Measurements from ENCODE around the gene NMRK1.

The NMRK1 gene

GRCh38 chr9:75047506-75047905, 40.4 kb downstream of the NMRK1 start:
- Histone ChIP-seq H3K27ac (no peak overlapping the region), H3K9me3 (no peaks in the 10 kb centered on the region), H3K4me1 (ENCODE audit: control insufficient read depth in 1 of 2, insufficient read depth in 1 of 2, low read depth in 1 of 2, low read length in 1 of 2) (no peaks in the 10 kb centered on the region), H3K27me3 (no peaks in the 10 kb centered on the region), H3K4me3 (ENCODE audit: low read depth in 1 of 2, low read length in 1 of 2) (no peak overlapping the region), H3K36me3 (no peaks in the 10 kb centered on the region)
- TF ChIP-seq, protein P1, sequence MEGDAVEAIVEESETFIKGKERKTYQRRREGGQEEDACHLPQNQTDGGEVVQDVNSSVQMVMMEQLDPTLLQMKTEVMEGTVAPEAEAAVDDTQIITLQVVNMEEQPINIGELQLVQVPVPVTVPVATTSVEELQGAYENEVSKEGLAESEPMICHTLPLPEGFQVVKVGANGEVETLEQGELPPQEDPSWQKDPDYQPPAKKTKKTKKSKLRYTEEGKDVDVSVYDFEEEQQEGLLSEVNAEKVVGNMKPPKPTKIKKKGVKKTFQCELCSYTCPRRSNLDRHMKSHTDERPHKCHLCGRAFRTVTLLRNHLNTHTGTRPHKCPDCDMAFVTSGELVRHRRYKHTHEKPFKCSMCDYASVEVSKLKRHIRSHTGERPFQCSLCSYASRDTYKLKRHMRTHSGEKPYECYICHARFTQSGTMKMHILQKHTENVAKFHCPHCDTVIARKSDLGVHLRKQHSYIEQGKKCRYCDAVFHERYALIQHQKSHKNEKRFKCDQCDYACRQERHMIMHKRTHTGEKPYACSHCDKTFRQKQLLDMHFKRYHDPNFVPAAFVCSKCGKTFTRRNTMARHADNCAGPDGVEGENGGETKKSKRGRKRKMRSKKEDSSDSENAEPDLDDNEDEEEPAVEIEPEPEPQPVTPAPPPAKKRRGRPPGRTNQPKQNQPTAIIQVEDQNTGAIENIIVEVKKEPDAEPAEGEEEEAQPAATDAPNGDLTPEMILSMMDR (IDR thresholded peaks at IDR 0.05) = no peak

DNA sequence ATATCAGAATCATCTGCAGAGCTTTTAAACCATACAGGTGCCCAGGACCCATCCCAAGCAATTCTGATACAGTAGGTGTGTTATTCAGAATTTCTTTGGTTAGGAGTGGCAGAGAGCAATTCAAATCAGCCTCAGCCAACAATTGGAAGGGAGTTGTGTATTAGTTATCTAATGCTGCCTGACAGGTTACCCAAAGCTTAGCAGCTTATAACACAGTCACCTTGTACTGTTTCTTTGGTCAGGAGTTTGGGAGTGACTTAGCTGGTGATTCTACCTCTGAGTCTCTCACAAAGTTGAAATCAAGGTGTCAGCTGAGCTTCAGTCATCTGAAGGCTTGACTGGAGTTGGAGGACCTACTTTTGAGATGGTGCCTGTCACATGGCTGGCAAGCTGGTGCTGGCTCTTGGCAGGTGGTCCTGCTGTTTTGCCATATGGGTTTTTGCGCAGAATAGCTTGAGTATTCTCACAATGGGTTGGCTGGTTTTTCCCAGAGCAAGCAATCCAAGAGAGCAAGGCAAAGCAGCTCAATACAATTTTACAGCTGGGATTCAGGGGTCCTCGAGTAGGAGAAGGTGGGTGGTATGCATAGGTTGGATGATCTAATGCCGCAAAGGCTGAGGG, 41.1 kb downstream of the NMRK1 start:
- Histone ChIP-seq H3K4me1 (ENCODE audit: control insufficient read depth in 1 of 2, insufficient read depth in 1 of 2, low read depth in 1 of 2, low read length in 1 of 2) (no peaks in the 10 kb centered on the region), H3K4me3 (ENCODE audit: low read depth in 1 of 2, low read length in 1 of 2) (no peak overlapping the region), H3K27ac (no peak overlapping the region), H3K27me3 (no peaks in the 10 kb centered on the region), H3K36me3 (no peaks in the 10 kb centered on the region), H3K9me3 (no peaks in the 10 kb centered on the region)
- TF ChIP-seq, protein P1 (IDR thresholded peaks at IDR 0.05) = no peak

GRCh38 chr9:75041041-75041440, 46.9 kb downstream of the NMRK1 start:
- TF ChIP-seq, protein P1 (IDR thresholded peaks at IDR 0.05) = no peak

GRCh38 chr9:75039801-75040200, 48.2 kb downstream of the NMRK1 start:
- Histone ChIP-seq H3K4me3 (ENCODE audit: low read depth in 1 of 2, low read length in 1 of 2) (no peak overlapping the region), H3K27ac (no peak overlapping the region), H3K27me3 (no peaks in the 10 kb centered on the region), H3K36me3 (no peaks in the 10 kb centered on the region), H3K9me3 (no peaks in the 10 kb centered on the region), H3K4me1 (ENCODE audit: control insufficient read depth in 1 of 2, insufficient read depth in 1 of 2, low read depth in 1 of 2, low read length in 1 of 2) (no peaks in the 10 kb centered on the region)
- TF ChIP-seq, protein P1 (IDR thresholded peaks at IDR 0.05) = no peak

More at GRCh38 chr9:75041041-75041440, 46.9 kb downstream of the NMRK1 start:
- no peaks in the 10 kb centered on the region for H3K4me1 ChIP-seq (ENCODE audit: control insufficient read depth in 1 of 2, insufficient read depth in 1 of 2, low read depth in 1 of 2, low read length in 1 of 2)
- no peak overlapping the region for H3K4me3 ChIP-seq (ENCODE audit: low read depth in 1 of 2, low read length in 1 of 2)
- no peaks in the 10 kb centered on the region for H3K27me3 ChIP-seq
- no peaks in the 10 kb centered on the region for H3K36me3 ChIP-seq
- no peaks in the 10 kb centered on the region for H3K9me3 ChIP-seq
- no peak overlapping the region for H3K27ac ChIP-seq

- TF ChIP-seq, protein P1 (IDR thresholded peaks at IDR 0.05) = no peak
- H3K4me1 ChIP-seq (ENCODE audit: control insufficient read depth in 1 of 2, insufficient read depth in 1 of 2, low read depth in 1 of 2, low read length in 1 of 2) = no peaks in the 10 kb centered on the region
- no peaks in the 10 kb centered on the region for H3K9me3 ChIP-seq
- H3K36me3 ChIP-seq = no peaks in the 10 kb centered on the region
- H3K27ac ChIP-seq = no peak overlapping the region
- H3K4me3 ChIP-seq (ENCODE audit: low read depth in 1 of 2, low read length in 1 of 2) = no peak overlapping the region
- H3K27me3 ChIP-seq = no peaks in the 10 kb centered on the region
These were observed 48.9 kb downstream of the NMRK1 start for GRCh38 chr9:75039009-75039408.

Measured in neutrophil (primary cell).